Esophagus squamous epithelium (tissue), 4 donors: ENCODE data around the gene NCS1.

ENCODE experiments used
- POLR2A ChIP-seq, 4 donors: fragments of 450-650 bp; IDR thresholded peaks; one replicate each; pipeline ENCODE4 v1.6.1; 2017; ENCODE audit warnings: antibody characterized with exemption in 4 of 4, mild to moderate bottlenecking in 4 of 4, moderate library complexity in 3 of 4
- TF ChIP-seq, protein P1 (sequence below), 6 experiments: fragments of 450-650 bp in 4 of 6; fragments of 200-600 bp in 2 of 6; sonication (generic) in 2 of 6; IDR thresholded peaks; one replicate each; pipeline ENCODE4 v1.5.1; 2016 to 2019; ENCODE audit warnings: antibody characterized with exemption in 6 of 6, mild to moderate bottlenecking in 4 of 6, moderate library complexity in 4 of 6

GRCh38 chr9:130260816-130261765 is 88.9 kb downstream of the NCS1 start:
- TF ChIP-seq, protein P1, sequence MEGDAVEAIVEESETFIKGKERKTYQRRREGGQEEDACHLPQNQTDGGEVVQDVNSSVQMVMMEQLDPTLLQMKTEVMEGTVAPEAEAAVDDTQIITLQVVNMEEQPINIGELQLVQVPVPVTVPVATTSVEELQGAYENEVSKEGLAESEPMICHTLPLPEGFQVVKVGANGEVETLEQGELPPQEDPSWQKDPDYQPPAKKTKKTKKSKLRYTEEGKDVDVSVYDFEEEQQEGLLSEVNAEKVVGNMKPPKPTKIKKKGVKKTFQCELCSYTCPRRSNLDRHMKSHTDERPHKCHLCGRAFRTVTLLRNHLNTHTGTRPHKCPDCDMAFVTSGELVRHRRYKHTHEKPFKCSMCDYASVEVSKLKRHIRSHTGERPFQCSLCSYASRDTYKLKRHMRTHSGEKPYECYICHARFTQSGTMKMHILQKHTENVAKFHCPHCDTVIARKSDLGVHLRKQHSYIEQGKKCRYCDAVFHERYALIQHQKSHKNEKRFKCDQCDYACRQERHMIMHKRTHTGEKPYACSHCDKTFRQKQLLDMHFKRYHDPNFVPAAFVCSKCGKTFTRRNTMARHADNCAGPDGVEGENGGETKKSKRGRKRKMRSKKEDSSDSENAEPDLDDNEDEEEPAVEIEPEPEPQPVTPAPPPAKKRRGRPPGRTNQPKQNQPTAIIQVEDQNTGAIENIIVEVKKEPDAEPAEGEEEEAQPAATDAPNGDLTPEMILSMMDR (IDR thresholded peaks at IDR 0.05) = no peak
- TF ChIP-seq POLR2A (IDR thresholded peaks at IDR 0.05) = no peak
